ENCODE data around the gene ATL1. TPM values are rescaled to one million over a fixed set of nuclear protein-coding genes. Genes with fewer than 3 reads are reported as not detected.

ATL1 gene
- total RNA-seq, 1 donor from 2014 or later = 5.9 TPM

GRCh38 chr14:50539051-50539450 lies 20.9 kb upstream of the ATL1 start:
- intact Hi-C loops (cut with DNase I) = loop anchor here (10.0 kb wide), 1 partner anchor 214 kb away; no protein-coding TSS in a partner anchor
- no peak for ATAC-seq
- DNase-seq = no peak
- Histone ChIP-seq H3K27ac (no peak overlapping the region), H3K4me1 (no peaks in the 10 kb centered on the region), H3K36me3 (no peaks in the 10 kb centered on the region), H3K4me3 (no peak overlapping the region), H3K27me3 (no peaks in the 10 kb centered on the region), H3K9me3 (no peaks in the 10 kb centered on the region)
- TF ChIP-seq CTCF (IDR thresholded peaks at IDR 0.05) = no peak

GRCh38 chr14:50541159-50541567 lies 18.8 kb upstream of the ATL1 start:
- no peaks in the 10 kb centered on the region for H3K4me1 ChIP-seq
- no peaks in the 10 kb centered on the region for H3K27me3 ChIP-seq
- no peak for DNase-seq
- no peak overlapping the region for H3K27ac ChIP-seq
- ATAC-seq = no peak
- TF ChIP-seq CTCF (IDR thresholded peaks at IDR 0.05) = no peak
- no peaks in the 10 kb centered on the region for H3K36me3 ChIP-seq
- intact Hi-C loops (cut with DNase I) = no loop called here
- no peaks in the 10 kb centered on the region for H3K9me3 ChIP-seq
- H3K4me3 ChIP-seq = no peak overlapping the region

- TF ChIP-seq CTCF (IDR thresholded peaks at IDR 0.05) = peak; percentile 66
- Histone ChIP-seq H3K27ac (no peak overlapping the region), H3K36me3 (no peaks in the 10 kb centered on the region), H3K4me3 (no peak overlapping the region), H3K4me1 (no peaks in the 10 kb centered on the region), H3K9me3 (no peaks in the 10 kb centered on the region), H3K27me3 (no peaks in the 10 kb centered on the region)
- ATAC-seq (peak; percentile 93), DNase-seq (no peak)
- intact Hi-C loops (cut with DNase I) = no loop called here
Observed at GRCh38 chr14:50542941-50543418, 17.0 kb upstream of the ATL1 start.

- Histone ChIP-seq H3K36me3 (no peaks in the 10 kb centered on the region), H3K4me1 (no peaks in the 10 kb centered on the region), H3K9me3 (no peaks in the 10 kb centered on the region), H3K27ac (no peak overlapping the region), H3K4me3 (no peak overlapping the region), H3K27me3 (no peaks in the 10 kb centered on the region)
- ATAC-seq = peak; percentile 59
- intact Hi-C loops (cut with DNase I) = no loop called here
- TF ChIP-seq CTCF (IDR thresholded peaks at IDR 0.05) = no peak
- peak; percentile 77 for DNase-seq
Observed at GRCh38 chr14:50544911-50545310, 15.0 kb upstream of the ATL1 start.

GRCh38 chr14:50545618-50546017 lies 14.3 kb upstream of the ATL1 start:
- TF ChIP-seq CTCF (IDR thresholded peaks at IDR 0.05) = no peak
- Histone ChIP-seq H3K4me1 (no peaks in the 10 kb centered on the region), H3K9me3 (no peaks in the 10 kb centered on the region), H3K36me3 (no peaks in the 10 kb centered on the region), H3K27ac (no peak overlapping the region), H3K4me3 (no peak overlapping the region), H3K27me3 (no peaks in the 10 kb centered on the region)
- DNase-seq (no peak), ATAC-seq (no peak)
- intact Hi-C loops (cut with DNase I) = no loop called here

GRCh38 chr14:50550294-50550693 lies 9.7 kb upstream of the ATL1 start:
- Histone ChIP-seq H3K27me3 (no peaks in the 10 kb centered on the region), H3K4me3 (no peak overlapping the region), H3K4me1 (no peaks in the 10 kb centered on the region), H3K27ac (no peak overlapping the region), H3K36me3 (no peaks in the 10 kb centered on the region), H3K9me3 (no peaks in the 10 kb centered on the region)
- DNase-seq (no peak), ATAC-seq (no peak)
- no peak for TF ChIP-seq CTCF (IDR thresholded peaks at IDR 0.05)
- intact Hi-C loops (cut with DNase I) = no loop called here

Data from upper lobe of right lung (tissue), 1 donor.